Colon (tissue), 2 donors: ENCODE measurements around the gene GTF2A1.

Source experiments
- FAIRE-seq: peaks from 2 replicates; lab custom pipeline; 2012; peaks lifted over from hg19 to GRCh38; lab: Jason Lieb, UNC
- donor health status: control.
- donor health status: control.

GTF2A1 gene

DNA sequence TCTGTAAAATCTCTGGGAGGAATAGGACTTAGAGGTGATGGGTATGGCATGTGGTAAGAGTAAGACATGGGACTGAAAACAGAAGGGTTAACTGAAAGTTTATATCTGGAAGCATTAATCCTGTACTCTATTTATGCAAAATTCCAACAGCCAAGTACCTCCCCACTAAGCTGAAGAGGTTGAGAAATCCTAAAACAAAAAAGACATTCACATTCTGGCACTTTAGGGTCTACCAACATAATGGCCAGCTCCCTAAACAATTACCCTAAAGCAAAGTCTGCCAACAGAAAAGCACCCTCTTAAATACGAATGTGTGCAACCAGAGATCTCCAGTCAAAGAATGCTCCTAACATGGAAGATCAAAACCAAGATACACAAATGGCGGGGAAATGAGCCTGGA is 87.4 kb downstream of the GTF2A1 start:
- no peak for FAIRE-seq

DNA sequence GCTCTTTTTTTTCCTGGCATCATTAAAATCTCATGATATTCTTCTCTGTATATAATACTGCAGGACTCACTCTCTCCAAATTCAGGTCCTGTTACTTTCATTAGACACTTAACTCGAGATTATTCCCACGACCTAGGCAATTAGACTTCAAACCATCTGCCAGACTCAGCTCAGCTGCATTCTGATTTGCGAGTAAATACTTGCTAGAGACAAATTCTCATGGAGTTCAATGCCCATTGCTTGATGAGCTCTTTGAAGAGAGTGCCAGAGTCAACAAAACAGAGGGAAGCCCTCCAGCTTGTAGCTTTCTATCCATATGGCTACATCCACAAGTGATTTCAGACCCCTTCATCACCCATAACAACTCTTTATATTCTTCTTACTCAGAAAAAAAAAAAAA is 88.3 kb downstream of the GTF2A1 start:
- no peak for FAIRE-seq

DNA sequence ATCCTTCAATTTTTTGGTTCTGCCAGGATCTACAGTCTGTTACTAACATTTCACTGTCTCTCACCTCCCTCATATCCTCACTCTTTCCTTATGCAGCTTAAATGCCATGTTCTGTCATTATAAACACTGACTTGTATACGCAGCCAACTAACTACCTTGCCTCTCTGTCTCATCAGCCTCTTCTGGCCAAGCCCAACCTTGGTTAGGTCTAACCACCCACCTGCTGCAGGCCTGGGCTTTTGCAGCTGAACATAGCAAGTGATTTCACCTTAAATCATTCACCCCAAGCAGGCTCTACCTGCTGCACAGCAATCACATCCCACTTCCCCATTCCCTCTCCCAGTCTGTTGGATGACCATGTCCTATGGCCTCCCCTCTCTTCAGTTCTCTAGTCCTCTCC is 91.5 kb downstream of the GTF2A1 start:
- no peak for FAIRE-seq

DNA sequence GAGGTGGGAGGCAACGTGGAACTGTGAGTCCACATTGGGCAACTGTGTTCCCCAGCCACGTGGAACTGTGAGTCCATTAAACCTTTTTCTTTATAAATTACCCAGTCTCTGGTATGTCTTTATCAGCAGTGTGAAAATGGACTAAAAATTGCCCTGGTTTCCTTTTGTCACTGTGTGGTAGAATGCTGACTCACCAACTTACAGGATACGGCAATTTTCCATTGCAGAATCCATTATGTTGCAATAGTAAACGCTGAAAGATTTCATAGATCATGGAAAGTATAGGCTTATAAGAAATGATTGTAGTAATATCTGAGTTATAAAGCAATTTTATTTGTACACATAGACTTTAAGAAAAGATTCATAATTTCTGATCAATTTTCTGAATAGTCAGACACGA is 93.0 kb downstream of the GTF2A1 start:
- no peak for FAIRE-seq

DNA sequence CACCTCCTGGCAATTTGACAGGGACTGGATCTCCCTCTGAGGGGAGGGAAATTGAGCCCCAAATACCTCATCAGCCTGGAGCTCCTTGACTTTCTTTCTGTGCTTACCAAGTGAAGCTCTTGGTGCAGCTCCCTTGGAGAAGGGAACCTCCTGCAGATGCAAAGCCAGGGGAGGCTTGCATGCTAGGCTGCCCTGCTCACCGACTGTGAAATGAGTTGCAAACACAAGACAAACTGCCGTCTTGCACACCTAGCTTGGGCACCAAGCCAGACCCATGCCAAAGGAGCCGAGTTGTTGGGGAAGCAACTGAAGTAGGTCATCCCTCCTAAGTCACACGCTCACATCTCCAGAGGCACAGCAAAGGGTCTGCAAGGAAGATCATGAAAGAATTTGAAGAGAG is 95.2 kb downstream of the GTF2A1 start:
- FAIRE-seq = no peak
